K562 (cell line): ENCODE measurements around the gene SULT1C4.

Experiments used
- EGR1 ChIP-seq: fragments of 450-650 bp; conservative IDR thresholded peaks from 2 replicates; pipeline ENCODE4 v1.6.1; 2017; ENCODE audit warnings: mild to moderate bottlenecking
- EP300 ChIP-seq: IDR thresholded peaks from 2 replicates; pipeline ENCODE4 v1.6.1; 2012; ENCODE audit warnings: low read length, improper control_type of control experiment
- HNRNPH1 ChIP-seq: fragments of 200-400 bp; formaldehyde crosslinking; optimal IDR thresholded peaks from 2 replicates; pipeline ENCODE3; 2017; ENCODE audit warnings: low read depth, mild to moderate bottlenecking, low read length, moderate library complexity
- KAT2B ChIP-seq: IDR thresholded peaks from one replicate; pipeline ENCODE4 v1.6.1; 2012; ENCODE audit warnings: low read depth, mild to moderate bottlenecking, control low read depth, inconsistent platforms, low read length, moderate library complexity
- KDM1A ChIP-seq, 2 experiments: fragments of 450-650 bp; IDR thresholded peaks; 2 replicates each; pipeline ENCODE4 v1.6.1; 2016; ENCODE audit warnings: mild to moderate bottlenecking in 2 of 2
- SP2 ChIP-seq: IDR thresholded peaks from 2 replicates; pipeline ENCODE4 v1.6.1; 2011; ENCODE audit warnings: mild to moderate bottlenecking, low read depth, low read length, moderate library complexity; ENCODE audit not compliant: poor library complexity, severe bottlenecking; ENCODE audit errors: extremely low read depth
- TARDBP ChIP-seq: fragments of 450-650 bp; IDR thresholded peaks from 2 replicates; pipeline ENCODE4 v1.6.1; 2016
- TCF7L2 ChIP-seq: fragments of 150-350 bp; IDR thresholded peaks from 2 replicates; pipeline ENCODE4 v1.6.1; 2016; ENCODE audit warnings: low read depth, mild to moderate bottlenecking, low read length, moderate library complexity
- YY1 ChIP-seq, 3 experiments: IDR thresholded peaks; 2 replicates each; pipeline ENCODE4 v1.6.1; 2011; ENCODE audit warnings: low read length in 2 of 3, mild to moderate bottlenecking in 2 of 3, moderate library complexity in 2 of 3, borderline replicate concordance in 1 of 3, control low read depth in 1 of 3, low read depth in 1 of 3; ENCODE audit not compliant: insufficient read depth in 3 of 3, insufficient replicate concordance in 2 of 3, control insufficient read depth in 1 of 3, insufficient read length in 1 of 3; ENCODE audit errors: extremely low read depth in 1 of 3
- ZBTB17 ChIP-seq: fragments of 450-650 bp; formaldehyde crosslinking; IDR thresholded peaks from 2 replicates; pipeline ENCODE4 v1.4.0; 2020; ENCODE audit warnings: mild to moderate bottlenecking
- ZC3H4 ChIP-seq: sonication (generic); formaldehyde crosslinking; IDR thresholded peaks from 2 replicates; pipeline ENCODE4 v1.9.0; 2021; ENCODE audit warnings: missing genetic modification reagents, borderline replicate concordance
- TF ChIP-seq, protein P1 (sequence below), 3 experiments: IDR thresholded peaks in 2 of 3; conservative IDR thresholded peaks in 1 of 3; 2 replicates each; pipeline ENCODE4 v1.5.1; 2011 to 2012; ENCODE audit warnings: low read length in 3 of 3, mild to moderate bottlenecking in 3 of 3, control low read depth in 2 of 3, improper control_type of control experiment in 1 of 3, inconsistent platforms in 1 of 3, low read depth in 1 of 3, mixed read lengths in 1 of 3, moderate library complexity in 1 of 3; ENCODE audit not compliant: insufficient read depth in 2 of 3
- TF ChIP-seq, protein P2 (sequence below): fragments of 450-650 bp; formaldehyde crosslinking; IDR thresholded peaks from 2 replicates; pipeline ENCODE4 v1.4.0; 2020; ENCODE audit warnings: mild to moderate bottlenecking, moderate library complexity

DNA sequence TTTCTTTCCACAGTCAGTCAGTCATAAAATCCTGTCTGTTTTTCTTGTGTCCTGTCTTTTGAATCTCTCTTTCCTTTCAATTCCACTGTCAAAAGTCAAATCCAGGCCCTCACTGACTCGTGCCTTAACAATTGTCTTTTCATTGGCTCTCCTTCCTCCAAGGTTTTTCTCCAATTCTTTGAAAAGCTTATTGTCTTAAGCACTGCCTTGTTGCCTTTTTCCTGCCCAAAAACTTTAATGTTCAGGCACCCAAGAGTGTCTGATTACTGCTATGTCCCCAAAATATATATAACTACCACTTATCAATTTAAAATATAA is 13.9 kb upstream of the SULT1C4 start:
- TF ChIP-seq ZC3H4, result no peak
- no peak for TF ChIP-seq ZBTB17
- no peak for TF ChIP-seq TCF7L2
- TF ChIP-seq, protein P1, sequence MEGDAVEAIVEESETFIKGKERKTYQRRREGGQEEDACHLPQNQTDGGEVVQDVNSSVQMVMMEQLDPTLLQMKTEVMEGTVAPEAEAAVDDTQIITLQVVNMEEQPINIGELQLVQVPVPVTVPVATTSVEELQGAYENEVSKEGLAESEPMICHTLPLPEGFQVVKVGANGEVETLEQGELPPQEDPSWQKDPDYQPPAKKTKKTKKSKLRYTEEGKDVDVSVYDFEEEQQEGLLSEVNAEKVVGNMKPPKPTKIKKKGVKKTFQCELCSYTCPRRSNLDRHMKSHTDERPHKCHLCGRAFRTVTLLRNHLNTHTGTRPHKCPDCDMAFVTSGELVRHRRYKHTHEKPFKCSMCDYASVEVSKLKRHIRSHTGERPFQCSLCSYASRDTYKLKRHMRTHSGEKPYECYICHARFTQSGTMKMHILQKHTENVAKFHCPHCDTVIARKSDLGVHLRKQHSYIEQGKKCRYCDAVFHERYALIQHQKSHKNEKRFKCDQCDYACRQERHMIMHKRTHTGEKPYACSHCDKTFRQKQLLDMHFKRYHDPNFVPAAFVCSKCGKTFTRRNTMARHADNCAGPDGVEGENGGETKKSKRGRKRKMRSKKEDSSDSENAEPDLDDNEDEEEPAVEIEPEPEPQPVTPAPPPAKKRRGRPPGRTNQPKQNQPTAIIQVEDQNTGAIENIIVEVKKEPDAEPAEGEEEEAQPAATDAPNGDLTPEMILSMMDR (IDR thresholded peaks at IDR 0.05 in 2 of 3, conservative IDR thresholded peaks at IDR 0.05 in 1 of 3; ENCODE audit: insufficient read depth in 2 of 3, low read depth in 1 of 3, low read length in 3 of 3), result no peak
- TF ChIP-seq EP300, result no peak
- no peak for TF ChIP-seq YY1 (IDR thresholded peaks at IDR 0.05; ENCODE audit: borderline replicate concordance in 1 of 3, control insufficient read depth in 1 of 3, extremely low read depth in 1 of 3, insufficient read depth in 3 of 3, insufficient read length in 1 of 3, insufficient replicate concordance in 2 of 3, low read depth in 1 of 3, low read length in 2 of 3)
- TF ChIP-seq HNRNPH1, result no peak
- TF ChIP-seq KDM1A (IDR thresholded peaks at IDR 0.05), result no peak
- TF ChIP-seq, protein P2, sequence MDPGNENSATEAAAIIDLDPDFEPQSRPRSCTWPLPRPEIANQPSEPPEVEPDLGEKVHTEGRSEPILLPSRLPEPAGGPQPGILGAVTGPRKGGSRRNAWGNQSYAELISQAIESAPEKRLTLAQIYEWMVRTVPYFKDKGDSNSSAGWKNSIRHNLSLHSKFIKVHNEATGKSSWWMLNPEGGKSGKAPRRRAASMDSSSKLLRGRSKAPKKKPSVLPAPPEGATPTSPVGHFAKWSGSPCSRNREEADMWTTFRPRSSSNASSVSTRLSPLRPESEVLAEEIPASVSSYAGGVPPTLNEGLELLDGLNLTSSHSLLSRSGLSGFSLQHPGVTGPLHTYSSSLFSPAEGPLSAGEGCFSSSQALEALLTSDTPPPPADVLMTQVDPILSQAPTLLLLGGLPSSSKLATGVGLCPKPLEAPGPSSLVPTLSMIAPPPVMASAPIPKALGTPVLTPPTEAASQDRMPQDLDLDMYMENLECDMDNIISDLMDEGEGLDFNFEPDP (CRISPR knock-in tag), result no peak
- TF ChIP-seq KAT2B, result no peak
- TF ChIP-seq TARDBP, result no peak
- TF ChIP-seq SP2, result no peak
- TF ChIP-seq EGR1, result no peak
